Measurements from ENCODE around the gene EPHB1.
"Not testable (repeated sequence)": the region's sequence is repeated elsewhere in the genome, so short reads cannot be mapped to it uniquely, and the experiment has no call there.

Gene EPHB1

GRCh38 chr3:135216659-135217058 is 421.6 kb downstream of the EPHB1 start:
- DNase-seq (ENCODE audit: low spot score), result no peak

- DNase-seq (ENCODE audit: low spot score), result no peak
These were observed 422.7 kb downstream of the EPHB1 start for GRCh38 chr3:135217730-135218129.

DNA sequence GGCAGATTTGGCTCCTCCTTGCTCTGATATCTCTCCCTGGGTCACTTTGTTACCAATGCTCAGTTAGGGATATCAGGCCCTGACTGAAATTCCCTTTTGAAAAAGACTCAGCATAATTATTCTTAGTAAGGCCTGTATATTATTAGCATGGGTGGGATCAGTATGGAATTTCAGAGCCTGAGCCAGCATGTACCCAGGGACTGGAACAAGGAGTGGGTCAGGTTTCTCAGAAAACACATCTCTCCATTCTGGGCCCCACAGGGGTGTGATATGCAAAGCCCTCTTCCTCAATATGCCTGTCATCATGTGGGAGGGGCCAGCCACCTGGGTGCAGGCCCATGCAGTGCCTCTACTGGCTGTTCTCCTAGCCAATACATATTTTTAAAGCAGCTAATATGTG is 423.2 kb downstream of the EPHB1 start:
- DNase-seq (ENCODE audit: low spot score), result peak; percentile 41

- DNase-seq (ENCODE audit: low spot score), result no peak
These were observed 423.7 kb downstream of the EPHB1 start for GRCh38 chr3:135218782-135219181.

DNA sequence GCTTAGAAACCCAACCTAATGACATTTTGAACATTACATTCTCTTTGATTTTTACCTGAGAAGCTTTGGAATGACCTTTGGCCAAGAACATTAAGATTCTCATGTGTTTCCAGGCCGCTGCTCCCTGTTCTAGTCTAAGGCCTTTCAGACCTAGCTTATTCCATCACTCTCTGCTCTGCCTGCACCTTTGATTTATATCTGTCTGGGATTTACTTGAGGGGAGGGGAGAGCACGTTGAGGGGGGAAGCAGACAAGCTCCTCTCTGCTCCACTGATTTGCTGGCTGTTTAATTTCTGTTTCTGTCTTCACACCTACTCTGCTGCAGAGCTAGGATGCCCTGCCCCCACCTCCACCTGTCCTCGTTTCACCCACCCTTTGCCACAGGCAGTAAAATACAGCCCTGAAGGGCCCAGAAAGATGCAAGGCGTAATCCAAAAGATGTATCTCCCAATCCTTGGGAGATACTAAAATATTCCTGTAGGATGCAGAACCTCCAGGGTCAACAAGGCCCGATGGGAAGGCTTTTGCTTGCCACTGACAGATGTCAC is 429.8 kb downstream of the EPHB1 start:
- DNase-seq (ENCODE audit: low spot score), result no peak

GRCh38 chr3:135226057-135226456 is 431.0 kb downstream of the EPHB1 start:
- no peak for DNase-seq (ENCODE audit: low spot score)

- no peak for DNase-seq (ENCODE audit: low spot score)
These were observed 433.1 kb downstream of the EPHB1 start for GRCh38 chr3:135228201-135228600.

DNA sequence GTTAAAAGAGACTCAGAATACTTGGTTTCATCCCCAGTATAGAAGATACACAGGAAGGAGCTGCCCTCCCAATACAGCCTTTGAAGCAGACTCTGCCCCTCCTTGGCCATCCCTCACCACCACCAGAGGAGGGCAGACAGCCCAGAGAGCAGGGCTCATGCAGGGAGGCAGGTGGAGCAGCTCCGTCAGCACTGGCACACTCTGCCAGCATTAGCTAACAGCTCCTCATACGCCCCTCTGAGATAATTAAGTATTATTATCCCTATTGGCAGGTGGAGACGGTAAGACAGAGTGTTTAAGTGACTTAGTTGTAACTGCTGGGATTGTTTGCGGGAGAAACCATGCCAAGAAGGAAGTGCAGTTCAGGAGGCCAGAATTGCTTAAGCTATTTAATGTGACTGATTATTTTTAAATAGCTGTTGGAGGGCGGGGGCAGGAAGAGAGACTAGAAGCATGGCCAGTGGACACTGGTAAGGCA is 434.0 kb downstream of the EPHB1 start:
- no peak for DNase-seq (ENCODE audit: low spot score)

- no peak for DNase-seq (ENCODE audit: low spot score)
These were observed 436.7 kb downstream of the EPHB1 start for GRCh38 chr3:135231737-135232136.

GRCh38 chr3:135232226-135232625 is 437.2 kb downstream of the EPHB1 start:
- no peak for DNase-seq (ENCODE audit: low spot score)

DNA sequence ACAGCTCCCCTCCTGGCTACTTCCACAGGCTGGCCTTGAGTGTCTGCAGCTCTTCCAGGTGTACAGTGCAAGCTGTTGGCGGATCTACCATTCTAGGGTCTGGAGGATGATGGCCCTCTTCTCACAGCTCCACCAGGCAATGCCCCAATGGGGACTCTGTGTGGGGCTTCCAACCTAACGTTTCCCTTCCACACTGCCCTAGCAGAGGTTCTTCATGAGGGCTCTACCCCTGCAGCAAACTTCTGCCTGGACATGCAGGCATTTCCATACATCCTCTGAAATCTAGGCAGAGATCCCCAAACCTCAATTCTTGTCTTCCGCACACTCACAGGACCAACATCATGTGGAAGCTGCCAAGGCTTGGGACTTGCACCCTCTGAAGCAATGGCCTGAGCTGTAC is 438.4 kb downstream of the EPHB1 start:
- not testable (repeated sequence) for DNase-seq (ENCODE audit: low spot score)

- no peak for DNase-seq (ENCODE audit: low spot score)
These were observed 440.5 kb downstream of the EPHB1 start for GRCh38 chr3:135235541-135235940.

DNA sequence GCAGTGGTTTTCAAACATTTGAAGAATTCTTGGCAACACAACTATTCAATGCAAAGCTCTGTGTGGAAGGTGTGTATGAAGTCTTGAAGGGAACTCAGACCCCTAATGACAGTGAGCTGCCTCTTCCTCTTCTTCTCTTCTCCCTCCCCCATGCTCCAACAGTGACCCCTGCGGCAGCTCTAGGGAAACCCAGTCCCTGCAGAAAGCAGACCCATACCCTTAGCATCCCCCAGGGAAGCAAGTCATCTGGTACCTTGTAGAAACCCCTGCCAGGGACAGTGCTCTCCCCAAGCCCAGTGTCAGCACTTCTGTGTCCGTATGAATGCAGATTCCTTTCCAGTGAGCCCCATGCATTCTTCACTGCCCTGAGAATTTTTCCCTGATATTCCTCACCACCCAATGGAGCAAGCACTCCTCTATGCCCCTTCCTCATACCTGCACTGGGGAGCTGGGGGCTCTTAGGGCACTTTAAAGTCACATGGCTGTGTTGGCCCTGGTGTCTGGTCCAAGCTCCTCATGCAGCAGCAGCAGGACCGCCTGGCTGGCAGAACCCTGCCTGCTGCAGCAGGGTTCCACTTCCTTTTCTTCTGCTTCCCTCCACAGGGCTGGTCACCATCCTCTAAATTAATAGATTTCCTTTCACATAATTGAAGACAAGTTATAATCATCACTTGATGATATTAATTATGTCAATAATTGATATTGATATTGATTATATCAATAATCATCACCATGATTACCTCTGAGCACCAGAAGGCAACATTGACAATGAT is 442.5 kb downstream of the EPHB1 start:
- peak; percentile 5 for DNase-seq (ENCODE audit: low spot score)

DNA sequence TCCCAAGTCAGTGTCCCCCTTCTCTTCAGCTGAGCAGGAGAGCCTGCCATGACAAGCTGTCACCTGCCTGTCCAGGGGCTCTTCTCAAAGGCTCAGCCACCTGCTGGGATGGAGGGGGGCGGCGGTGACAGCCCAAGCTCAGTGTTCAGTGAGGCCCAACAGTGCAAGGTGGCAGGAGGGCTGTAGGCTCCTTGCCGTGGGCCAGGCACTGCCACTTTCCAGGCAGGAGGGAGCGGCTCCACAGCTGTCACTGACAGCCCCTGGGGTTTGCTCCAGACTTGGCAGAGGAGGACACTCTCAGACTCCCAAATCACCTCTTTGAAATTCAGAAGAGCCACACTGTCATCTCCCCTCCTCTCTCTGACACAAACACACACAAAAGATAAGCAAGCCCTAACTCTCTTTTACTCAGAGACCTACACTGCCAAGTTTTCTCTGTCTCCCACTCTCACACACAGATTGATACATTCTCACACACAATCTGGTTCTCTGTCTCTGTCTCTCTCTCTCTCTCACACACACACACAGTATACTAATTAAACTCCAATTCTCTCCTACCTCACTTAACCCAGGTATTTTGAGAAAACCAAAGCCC is 443.3 kb downstream of the EPHB1 start:
- no peak for DNase-seq (ENCODE audit: low spot score)

- DNase-seq (ENCODE audit: low spot score), result no peak
These were observed 444.0 kb downstream of the EPHB1 start for GRCh38 chr3:135238871-135239614.

DNA sequence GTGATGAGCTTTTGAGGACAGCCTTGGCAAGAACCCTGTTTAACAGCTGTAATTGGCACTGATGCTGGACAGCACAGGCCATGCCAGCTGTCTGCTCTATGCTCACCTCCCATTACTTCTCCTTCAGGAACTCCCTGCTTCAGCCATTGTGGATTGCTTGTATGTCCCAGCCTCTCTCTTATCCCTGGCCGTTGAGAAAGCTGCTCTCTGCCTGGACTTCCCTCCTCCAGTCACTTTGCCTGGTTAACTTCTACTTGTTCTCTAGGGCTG is 444.5 kb downstream of the EPHB1 start:
- DNase-seq (ENCODE audit: low spot score), result no peak

GRCh38 chr3:135240426-135240825 is 445.4 kb downstream of the EPHB1 start:
- peak; percentile 24 for DNase-seq (ENCODE audit: low spot score)

GRCh38 chr3:135242285-135242684 is 447.2 kb downstream of the EPHB1 start:
- no peak for DNase-seq (ENCODE audit: low spot score)

DNA sequence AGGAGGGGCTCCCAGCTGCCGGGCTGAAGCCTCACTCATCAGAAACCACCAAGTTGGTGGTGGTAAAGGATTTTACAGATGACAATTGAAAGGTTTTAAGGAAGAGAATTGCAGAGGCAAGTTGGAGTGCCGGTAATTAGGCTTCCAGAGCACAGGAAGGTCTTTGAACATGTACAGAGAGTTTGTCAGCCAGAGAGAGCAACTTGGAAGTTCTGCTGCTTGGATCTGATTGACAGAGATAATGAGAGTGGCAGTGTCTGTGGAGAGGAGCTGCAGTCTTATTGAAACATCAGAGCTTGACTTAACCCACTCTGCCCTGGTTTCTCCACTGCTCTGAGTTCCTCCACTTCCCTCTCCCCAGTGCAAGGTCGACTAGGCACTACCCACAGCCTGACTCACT is 448.6 kb downstream of the EPHB1 start:
- no peak for DNase-seq (ENCODE audit: low spot score)

- DNase-seq (ENCODE audit: low spot score), result no peak
These were observed 451.0 kb downstream of the EPHB1 start for GRCh38 chr3:135246027-135246426.

DNA sequence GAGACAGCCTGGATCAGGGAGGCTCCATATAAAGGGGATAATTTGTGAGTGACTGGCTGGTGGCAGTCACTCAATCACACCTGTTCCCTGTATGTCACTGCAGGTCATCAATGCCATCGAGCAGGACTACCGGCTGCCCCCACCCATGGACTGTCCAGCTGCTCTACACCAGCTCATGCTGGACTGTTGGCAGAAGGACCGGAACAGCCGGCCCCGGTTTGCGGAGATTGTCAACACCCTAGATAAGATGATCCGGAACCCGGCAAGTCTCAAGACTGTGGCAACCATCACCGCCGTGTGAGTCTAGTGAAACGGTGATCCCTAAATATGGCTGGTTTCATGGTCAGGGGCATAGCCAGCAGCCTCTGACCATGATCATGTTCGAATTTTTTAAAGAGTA is 453.2 kb downstream of the EPHB1 start:
- DNase-seq (ENCODE audit: low spot score), result no peak

- no peak for DNase-seq (ENCODE audit: low spot score)
These were observed 454.1 kb downstream of the EPHB1 start for GRCh38 chr3:135249186-135249585.

GRCh38 chr3:135258916-135259315 is 463.9 kb downstream of the EPHB1 start:
- no peak for DNase-seq (ENCODE audit: low spot score)
